HG03439 (cell line): ENCODE results near the gene FBXL16.
A peak's percentile ranks its signal among the peaks of the same experiment; 100 is the strongest.
"Not testable (repeated sequence)": the region's sequence is repeated elsewhere in the genome, so short reads cannot be mapped to it uniquely, and the experiment has no call there.

Experiments
- ATAC-seq: cut with Tn5 transposase; IDR thresholded peaks from one replicate; pipeline ENCODE4 v1.9.1; 2021; ENCODE audit warnings: mild to moderate bottlenecking, moderate library complexity; ENCODE audit not compliant: unreplicated experiment

Gene FBXL16

DNA sequence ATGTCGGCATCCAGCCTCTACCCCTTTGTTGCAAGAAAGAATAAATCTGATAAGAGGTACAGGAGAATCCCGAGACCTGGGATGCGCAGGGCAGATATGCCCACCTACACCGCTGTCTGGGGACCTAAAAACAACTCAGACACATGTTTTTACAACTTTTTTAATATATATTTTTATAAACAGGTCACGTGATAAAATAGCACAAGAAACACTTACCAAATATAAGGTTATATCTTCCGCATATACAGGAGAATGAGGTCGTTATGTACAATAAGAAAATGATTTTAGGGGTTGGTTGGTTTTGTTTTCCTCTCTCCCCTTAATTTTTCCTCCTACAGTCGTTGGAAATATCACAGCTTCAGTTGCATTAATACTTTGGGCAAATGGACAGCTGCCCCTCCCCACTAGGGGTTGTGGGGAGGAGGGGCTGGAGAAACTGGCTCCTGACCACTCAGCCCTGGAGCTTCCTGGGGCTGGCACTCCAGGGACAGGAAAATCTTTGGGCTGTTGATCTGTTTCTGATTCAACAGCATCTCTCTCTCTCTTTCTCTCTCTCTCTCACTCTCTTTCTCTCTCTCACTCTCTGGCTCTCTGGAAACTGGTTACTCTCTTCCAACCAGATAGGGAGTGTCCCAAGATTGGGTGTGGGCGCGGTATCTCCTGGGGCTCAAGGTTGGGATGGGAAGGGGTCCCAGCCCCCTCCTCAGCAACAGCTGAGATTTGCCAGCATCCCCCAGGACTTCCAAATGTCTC is 13.1 kb downstream of the FBXL16 start:
- ATAC-seq = no peak

DNA sequence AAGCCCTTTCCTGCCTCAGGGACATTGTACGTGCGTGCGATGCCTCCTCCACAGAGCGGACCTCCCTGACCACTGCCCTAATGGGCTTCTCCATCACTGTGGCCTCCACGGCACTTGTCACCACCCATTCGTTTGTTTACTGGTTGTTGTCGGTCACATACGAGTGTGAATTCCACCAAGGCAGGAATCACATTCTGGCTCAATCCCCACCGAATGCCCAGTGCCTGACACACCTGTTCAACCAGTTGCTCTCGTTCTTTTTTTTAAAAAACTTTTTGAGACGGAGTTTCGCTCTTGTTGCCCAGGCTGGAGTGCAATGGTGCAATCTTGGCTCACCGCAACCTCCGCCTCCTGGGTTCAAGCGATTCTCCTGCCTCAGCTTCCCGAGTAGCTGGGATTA is 14.4 kb downstream of the FBXL16 start:
- ATAC-seq = not testable (repeated sequence)

DNA sequence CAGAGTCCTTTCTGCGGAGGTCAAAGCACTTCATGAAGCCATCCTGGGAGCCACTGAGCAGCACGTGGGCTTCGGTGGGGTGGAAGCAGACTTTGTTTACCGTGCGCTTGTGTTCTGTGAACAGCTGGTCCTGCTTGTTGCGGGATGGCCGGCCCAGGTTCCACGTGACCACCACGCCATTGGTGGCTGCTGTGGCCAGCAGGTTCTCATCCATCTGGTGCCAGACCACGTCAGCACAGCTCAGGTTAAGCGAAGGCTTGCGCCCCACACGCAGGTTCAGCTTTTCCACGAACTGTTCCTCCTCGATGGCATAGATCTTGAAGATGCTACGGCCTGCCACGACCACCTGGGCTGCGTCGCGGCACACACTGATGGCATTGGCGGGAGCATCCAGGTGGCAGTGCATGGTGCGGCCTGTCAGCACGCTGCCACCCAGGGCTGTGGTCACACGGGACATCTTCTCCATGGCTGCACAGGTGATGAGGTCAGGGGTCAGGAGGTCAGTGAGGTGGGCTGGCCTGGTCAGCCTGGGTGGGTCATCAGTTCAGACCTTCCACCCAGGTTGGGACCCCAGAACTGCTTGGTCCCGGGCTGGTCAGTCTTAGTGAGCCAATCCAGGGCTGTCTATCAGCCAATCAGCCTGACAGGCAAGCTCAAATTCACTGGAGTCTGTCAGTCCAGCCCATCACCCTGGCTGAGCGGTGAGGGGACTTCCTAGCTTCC is 16.3 kb downstream of the FBXL16 start:
- ATAC-seq = no peak

DNA sequence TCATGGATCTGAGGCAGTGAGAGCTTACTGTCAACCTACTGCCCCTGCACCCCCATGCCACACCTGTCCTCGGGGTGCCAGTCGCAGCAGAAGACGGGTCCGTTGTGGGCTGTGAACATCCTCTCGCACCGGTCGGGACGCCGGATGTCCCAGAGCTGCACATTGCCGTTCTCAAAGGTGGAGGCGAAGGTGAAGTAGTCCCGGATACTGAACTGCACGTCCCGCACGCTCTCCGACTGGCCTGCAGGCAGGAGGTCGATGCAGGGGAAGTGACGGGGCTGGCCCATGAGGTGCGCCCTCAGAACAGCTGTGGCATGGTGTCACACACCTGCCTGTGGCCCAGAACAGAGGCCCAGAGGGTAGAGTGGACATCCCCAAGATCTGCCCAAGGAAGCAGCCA is 18.1 kb downstream of the FBXL16 start:
- ATAC-seq = no peak

DNA sequence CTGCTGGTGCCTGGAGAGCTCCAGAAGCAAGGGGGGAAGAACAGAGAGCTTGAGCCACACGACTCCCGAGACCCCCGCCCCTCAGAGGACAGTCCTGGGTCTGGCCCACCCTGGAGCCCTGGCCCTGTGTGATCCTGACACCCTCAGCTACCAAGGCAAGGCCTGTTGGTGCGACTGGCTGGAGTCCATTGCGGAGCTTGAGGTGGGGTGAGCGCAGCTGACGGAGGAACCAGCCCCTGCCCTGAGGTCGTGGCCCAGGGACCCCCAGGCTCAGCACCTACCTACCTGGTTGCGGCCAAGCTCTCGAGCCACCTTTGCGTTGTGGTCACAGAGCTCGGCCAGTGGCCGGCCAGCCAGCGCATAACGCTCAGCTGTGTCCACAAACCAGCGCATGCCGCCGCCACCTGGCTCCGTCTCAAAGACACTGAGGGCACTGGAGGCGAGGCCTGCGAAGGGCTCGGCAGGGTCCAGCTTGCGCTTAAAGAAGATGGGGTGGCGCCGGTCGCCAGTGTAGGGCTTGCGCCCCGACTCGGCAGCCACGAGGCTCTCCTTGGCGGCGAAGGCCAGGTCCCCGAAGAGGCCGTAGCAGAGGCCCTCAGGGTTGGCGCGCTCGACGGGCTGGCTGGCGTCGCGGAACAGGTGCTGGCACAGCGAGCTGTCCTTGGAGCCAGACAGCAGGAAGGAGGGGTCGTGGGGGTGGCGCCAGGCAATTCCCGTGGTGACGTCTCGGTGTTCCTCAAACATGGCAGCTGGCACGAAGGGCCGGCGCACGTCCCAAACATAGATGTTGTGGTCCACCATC is 18.9 kb downstream of the FBXL16 start:
- no peak for ATAC-seq

DNA sequence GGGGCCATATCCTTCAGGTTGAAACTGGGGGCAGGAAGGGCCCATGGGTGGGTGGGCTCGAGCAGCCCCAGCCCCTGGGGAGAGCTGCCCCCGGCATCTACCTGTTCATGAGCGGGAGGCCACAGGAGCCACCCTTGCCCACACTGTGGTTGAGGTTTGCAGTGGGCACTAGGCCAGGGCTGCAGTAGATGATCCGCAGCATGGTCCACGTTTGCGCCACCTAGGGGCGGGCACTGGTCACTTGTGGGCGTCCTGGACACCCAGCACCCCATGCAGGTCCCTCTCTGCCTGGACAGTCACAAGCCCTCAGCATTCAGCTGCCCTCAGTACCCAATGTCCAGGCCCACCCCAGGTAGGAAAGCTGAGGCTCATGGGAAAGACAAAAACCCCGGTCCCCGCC is 19.6 kb downstream of the FBXL16 start:
- no peak for ATAC-seq

DNA sequence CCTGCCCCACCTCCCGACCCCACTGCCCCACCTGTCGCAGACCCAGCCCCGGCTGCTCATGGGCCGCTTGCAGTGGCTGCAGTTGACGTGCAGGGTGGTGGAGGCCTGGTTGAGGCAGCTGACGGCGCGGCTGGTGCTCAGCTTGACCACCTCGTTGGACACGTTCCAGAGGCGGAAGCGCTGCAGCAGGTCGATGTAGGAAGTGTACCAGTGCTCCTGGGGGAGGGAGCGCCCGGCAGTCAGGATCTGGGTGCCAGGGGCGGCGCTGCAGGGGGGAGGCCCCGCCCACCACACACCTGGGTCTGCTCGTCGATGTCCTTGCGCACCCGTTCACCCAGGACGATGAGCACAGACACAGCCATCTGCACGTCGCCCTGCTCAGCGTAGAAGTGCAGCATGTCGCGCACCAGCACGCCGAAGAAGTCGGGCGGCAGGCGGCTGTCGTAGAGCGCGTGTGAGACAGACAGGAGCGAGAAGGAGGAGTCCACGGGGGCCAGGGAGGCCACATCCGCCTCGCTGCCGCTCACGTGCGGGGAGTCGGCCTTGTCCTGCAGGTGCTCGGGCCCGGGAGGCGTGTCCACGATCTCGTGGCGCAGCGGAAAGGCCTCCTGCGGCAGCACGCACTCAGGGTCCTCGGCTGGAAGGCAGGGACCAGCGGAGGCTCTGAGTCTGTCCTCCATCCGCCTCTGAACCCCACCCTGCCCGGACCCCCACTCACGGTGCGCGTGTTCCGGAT is 20.5 kb downstream of the FBXL16 start:
- no peak for ATAC-seq

DNA sequence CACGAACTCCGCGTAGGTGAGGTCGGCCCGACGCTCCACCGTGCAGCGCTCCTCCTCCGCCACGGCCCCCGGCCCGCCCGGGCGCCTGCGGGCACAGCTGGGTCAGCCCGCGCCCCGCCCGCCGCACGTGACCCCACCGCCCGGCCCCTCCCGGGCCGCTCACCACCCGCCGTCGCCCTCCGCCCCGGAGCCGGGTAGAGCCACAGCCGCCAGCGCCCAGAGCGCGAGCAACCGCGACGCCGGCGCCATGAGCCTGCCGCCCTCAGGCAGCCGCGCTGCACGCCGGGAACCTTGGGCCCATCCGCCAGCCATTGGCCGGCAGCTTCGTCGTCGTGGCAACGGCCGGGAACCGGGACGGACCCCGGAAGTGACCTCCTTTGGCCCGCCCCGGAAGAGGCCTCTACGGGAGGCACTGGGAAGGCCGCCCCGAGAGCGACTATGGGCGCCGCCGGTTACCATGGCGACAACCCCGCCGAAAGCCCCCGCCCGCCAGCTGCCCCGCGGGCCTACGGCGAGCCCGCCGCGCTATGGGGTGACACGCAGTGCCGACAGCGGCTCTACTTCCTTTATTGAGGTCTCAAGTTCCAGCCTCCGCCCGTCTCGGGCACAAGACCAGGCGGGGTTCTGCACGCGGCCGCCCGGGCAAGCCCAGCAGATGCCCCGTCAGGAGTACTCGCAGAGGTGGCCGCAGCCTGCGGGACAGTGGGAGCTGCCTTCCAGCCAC is 21.4 kb downstream of the FBXL16 start, which contains the start of gene JMJD8:
Gene JMJD8 (minus strand): TSS at position 264 of the 724 bp plus-strand sequence. CDS start 15 bp downstream, at position 249.
- peak; percentile 54 for ATAC-seq

DNA sequence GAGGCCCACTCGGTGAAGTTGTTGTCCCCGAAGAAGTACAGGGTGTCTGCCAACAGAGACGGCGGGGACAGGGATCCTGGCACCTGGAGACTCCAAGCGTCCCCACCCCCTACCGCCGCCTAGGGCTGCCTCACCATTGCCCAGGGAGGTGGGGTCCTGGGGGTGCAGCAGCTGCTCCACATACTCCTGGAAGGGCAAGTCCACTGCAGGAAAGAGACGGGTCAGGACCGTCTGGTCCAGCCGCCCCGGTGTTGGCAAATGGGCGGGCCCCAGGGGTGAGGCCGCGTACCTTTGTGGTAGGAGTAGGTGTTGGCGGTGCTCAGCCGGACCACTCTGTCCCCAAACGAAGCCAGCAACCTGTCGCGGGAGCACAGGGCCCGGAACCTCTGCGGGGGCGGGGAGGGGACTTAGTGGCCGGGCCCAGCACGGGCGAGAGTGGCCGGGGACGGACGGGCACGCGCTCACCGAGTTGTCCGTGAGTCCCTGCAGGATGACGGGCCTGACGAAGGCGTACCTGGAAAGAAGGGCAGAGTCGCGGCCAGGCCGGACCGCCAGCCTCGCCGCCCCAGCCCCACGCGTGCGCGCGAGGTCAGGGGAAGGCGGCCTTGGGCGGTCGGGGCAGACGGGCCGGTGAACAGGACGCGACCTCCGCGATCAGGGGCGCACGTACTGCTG is 22.1 kb downstream of the FBXL16 start:
- no peak for ATAC-seq

DNA sequence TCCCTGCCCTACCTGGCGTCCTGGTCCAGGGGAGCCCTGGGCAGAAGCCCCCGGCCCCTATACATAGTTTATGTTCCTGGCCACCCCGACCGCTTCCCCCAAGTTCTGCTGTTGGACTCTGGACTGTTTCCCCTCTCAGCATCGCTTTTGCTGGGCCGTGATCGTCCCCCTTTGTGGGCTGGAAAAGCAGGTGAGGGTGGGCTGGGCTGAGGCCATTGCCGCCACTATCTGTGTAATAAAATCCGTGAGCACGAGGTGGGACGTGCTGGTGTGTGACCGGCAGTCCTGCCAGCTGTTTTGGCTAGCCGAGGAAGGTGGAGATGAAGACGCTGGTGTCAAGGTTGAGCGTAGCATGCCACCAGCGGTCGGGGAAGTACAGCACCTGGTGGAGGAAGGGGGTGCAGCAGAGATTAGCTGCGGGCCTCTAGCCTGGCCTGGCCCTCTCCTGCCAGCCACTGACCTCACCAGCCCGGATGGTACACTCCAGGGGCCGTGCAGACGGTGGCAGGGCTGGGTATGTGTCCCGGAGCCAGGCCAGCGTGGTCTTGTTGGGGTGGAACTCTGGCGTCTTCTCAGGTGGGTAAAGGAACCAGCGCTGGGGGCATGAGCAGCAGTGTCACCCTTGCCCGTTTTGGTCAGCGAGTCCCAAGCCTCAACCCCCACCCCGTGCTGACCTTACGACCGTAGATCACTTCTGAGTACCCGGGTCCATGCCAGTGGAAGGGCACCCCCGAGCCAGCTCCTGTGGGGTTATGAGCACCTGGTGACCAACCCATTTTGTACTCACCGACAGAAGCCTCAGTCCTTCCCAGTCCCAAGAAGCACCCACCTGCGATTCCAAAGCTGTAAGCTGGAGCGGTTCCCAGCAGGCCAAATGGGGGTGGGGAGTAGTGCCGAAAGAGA is 22.9 kb downstream of the FBXL16 start:
- ATAC-seq = no peak

DNA sequence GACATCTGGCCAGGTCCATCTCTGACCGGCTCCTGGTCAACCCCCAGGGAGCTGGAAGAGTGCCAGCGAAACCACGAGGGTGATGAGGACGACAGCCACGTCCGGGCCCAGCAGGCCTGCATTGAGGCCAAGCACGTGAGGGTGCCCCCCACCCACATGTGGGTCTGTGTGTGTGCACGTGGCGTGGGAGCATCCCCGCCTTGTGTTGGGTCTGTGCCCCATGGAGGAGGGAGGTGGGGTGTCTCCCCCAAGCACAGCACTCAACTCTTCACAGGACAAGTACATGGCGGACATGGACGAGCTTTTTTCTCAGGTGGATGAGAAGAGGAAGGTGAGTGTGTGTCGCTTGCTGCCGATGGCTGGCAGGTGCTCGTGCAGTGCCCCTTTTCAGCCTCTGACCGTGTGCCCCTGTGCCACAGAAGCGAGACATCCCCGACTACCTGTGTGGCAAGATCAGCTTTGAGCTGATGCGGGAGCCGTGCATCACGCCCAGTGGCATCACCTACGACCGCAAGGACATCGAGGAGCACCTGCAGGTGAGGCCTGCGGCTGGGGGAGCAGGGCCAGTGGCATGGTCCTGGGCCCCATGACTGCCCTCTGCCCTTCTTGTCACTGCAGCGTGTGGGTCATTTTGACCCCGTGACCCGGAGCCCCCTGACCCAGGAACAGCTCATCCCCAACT is 23.7 kb downstream of the FBXL16 start:
- ATAC-seq = no peak

DNA sequence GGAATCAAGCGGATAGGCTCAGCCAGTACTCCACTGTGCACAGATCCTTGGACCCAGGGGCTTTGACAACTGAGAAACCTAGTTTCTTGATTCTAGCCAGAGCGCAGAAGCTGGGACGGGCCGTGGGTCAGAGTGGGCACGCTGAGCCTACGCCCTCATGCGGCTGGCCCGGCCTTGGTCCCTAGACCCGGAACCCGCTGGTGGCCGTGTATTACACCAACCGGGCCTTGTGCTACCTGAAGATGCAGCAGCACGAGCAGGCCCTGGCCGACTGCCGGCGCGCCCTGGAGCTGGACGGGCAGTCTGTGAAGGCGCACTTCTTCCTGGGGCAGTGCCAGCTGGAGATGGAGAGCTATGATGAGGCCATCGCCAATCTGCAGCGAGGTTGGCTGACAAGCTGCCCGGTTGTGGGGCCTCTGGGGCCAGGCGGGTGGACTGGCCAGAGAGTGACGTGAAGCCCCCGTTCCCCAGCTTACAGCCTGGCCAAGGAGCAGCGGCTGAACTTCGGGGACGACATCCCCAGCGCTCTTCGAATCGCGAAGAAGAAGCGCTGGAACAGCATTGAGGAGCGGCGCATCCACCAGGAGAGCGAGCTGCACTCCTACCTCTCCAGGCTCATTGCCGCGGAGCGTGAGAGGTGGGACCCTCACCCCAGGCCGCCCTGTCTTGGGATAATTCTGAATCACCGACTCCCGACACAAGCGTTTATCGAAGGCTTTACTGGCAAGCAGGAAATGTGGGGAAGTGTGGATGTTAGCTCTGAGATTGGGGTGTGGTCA is 24.4 kb downstream of the FBXL16 start:
- no peak for ATAC-seq

DNA sequence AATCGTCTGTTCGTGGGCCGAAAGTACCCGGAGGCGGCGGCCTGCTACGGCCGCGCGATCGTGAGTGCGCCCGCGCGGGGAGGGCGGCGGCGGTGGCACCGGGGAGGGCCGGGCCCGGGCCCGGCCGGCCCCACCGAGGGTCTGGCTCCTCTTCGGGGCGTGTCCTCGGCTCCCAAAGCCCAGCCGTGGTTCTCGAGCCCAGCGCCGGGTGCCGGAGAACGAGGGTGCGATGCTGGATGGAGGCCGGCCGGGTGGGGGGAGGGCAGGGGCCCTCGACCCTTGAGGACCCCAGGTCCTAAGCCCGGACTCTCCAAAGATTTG is 25.0 kb downstream of the FBXL16 start:
- no peak for ATAC-seq

DNA sequence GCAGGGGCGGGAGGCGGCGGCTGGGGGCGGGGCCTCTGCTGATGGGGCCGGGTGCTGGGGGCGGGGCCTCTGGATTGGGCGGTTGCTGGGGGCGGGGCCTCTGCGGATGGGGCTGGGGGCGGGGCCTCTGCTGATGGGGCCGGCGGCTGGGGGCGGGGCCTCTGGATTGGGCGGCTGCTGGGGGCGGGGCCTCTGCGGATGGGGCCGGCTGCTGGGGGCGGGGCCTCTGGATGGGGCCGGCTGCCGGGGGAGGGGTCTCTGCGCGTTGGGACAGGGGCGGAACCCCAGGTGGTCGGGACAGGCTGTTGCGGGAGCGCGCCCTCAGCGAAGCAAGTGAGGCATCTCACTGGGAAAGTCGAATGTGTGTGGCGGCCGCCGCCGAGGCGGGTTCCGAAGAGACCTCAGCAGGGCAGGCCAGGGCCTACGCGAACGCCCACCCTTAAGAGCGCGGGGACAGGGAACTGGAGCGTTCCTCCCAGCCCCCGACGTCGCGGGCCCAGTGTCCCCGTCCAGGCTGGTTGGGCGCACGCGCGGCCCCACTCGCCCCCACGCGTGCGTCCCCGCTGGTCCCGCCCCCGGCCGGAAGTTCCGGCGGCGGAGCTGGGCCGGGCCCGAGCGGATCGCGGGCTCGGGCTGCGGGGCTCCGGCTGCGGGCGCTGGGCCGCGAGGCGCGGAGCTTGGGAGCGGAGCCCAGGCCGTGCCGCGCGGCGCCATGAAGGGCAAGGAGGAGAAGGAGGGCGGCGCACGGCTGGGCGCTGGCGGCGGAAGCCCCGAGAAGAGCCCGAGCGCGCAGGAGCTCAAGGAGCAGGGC is 25.6 kb downstream of the FBXL16 start, which contains the start of gene STUB1:
Gene STUB1 (plus strand): TSS at position 597 of the 811 bp plus-strand sequence. CDS start 116 bp downstream, at position 713.
- ATAC-seq = no peak

DNA sequence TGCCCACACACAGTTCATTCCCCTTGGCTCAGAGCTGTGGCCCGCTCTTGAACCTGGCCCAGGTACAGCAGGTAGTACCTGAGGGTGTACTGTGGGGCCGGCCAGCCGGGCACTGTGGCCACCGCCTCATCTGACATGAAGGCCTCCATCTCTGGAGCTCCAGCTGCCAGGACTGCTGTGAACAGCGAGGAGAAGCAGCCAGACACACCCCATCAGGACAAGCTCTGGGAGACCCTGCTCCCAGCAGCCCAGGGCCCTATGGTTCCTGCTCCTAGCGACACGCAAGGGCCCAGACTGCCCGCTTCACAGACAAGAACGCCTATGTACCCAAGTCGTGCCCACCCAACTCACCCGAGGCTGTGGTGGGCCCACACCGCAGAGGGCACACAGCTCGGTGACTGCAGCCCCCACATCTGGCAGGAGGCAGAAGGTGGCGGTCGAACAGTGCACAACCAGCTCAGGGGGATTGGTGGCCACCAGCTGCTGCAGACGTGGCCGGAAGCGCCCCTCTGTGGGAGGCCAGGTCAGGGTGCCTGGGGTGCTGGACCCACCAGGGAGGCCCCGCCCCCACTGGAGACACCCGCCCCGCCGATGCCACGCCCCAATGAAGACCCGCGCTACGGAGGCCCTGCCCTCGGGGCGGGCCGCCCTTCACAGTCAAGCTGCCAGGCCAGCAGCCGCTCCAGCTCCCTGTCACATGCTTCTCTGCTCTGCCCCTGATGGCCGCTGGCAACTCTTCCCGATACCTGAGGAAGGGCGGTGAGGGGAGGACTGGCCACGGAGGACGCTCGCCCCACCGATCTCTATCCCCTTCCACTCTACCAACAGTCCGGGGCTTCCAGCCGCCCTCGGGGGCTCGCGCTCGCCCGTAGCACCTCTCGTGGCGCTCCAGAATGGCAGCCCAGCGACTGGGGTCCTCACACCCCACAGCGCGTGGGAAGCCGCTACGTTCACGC is 26.5 kb downstream of the FBXL16 start:
- no peak for ATAC-seq
